K562 (cell line): ENCODE measurements around the gene TCF20. TPM values are rescaled to one million over a fixed set of nuclear protein-coding genes. Genes with fewer than 3 reads are reported as not detected.

ENCODE experiments used
- ARID2 ChIP-seq: fragments of 450-650 bp; IDR thresholded peaks from 2 replicates; pipeline ENCODE4 v1.6.1; 2017; ENCODE audit warnings: antibody characterized with exemption, mild to moderate bottlenecking
- E4F1 ChIP-seq: fragments of 250-450 bp; sonication (Bioruptor Pico); IDR thresholded peaks from 2 replicates; pipeline ENCODE4 v1.5.0; 2021; ENCODE audit warnings: mild to moderate bottlenecking, borderline replicate concordance
- MAFG ChIP-seq: fragments of 450-650 bp; conservative IDR thresholded peaks from 2 replicates; pipeline ENCODE4 v1.6.1; 2016; ENCODE audit warnings: missing genetic modification characterization, missing compliant biosample characterization
- MGA ChIP-seq: fragments of 450-650 bp; IDR thresholded peaks from 2 replicates; pipeline ENCODE4 v1.6.1; 2016; ENCODE audit warnings: mild to moderate bottlenecking, moderate library complexity
- PHF8 ChIP-seq: fragments of 200-600 bp; sonication (generic); IDR thresholded peaks from 2 replicates; pipeline ENCODE4 v1.6.1; 2012; ENCODE audit warnings: mixed run types, mild to moderate bottlenecking, inconsistent platforms, low read length, moderate library complexity, borderline replicate concordance
- RBBP5 ChIP-seq: fragments of 200-600 bp; sonication (generic); IDR thresholded peaks from 2 replicates; pipeline ENCODE4 v1.6.1; 2012; ENCODE audit warnings: borderline replicate concordance, mild to moderate bottlenecking, low read length, control low read depth, inconsistent platforms; ENCODE audit not compliant: insufficient read depth, poor library complexity, severe bottlenecking
- ZNF431 ChIP-seq: sonication (generic); formaldehyde crosslinking; IDR thresholded peaks from 2 replicates; pipeline ENCODE4 v1.8.0; 2022; ENCODE audit warnings: mild to moderate bottlenecking, missing genetic modification reagents
- ZNF584 ChIP-seq: fragments of 200-800 bp; sonication (Bioruptor generic); IDR thresholded peaks from 2 replicates; pipeline ENCODE4 v1.6.1; 2016; ENCODE audit warnings: low read depth, mild to moderate bottlenecking, missing genetic modification characterization, missing compliant biosample characterization
- polyA plus RNA-seq, 8 experiments: library from polyadenylated mRNA; depleted of rRNA in 4 of 8; stranded (reverse) in 5 of 8; unstranded in 3 of 8; fragments of >200 nt; fragmentation: Nextera tagmentation in 2 of 8; fragmentation: Illumina TruSeq in 1 of 8; extraction: Ambion mirVana in 2 of 8; extraction: Trizol in 1 of 8; gene quantifications; 2 replicates each; pipeline versions ENCODE4 v1.2.1 to v1.2.3, GENCODE V29; 2011 to 2014; ENCODE audit warnings: inconsistent platforms in 1 of 8, missing spikeins in 1 of 8
- total RNA-seq, 7 experiments: library from RNA; depleted of rRNA in 6 of 7; stranded (reverse); fragments of >200 nt in 6 of 7; fragmentation: Illumina TruSeq in 2 of 7; extraction: Trizol in 2 of 7; gene quantifications; 2 replicates each; pipeline versions ENCODE4 v1.2.1 to v1.2.3, GENCODE V29; 2011 to 2021; ENCODE audit warnings: low replicate concordance in 1 of 7
- TF ChIP-seq, protein P1 (sequence below), 2 experiments: fragments of 450-650 bp; IDR thresholded peaks; 2 replicates each; pipeline ENCODE4 v1.6.1; 2018; ENCODE audit warnings: mild to moderate bottlenecking in 2 of 2, low read depth in 1 of 2; ENCODE audit not compliant: partially characterized antibody in 2 of 2

TCF20 gene
- total and polyA plus RNA-seq, 9 of the 15 experiments (the other 6 are each of a cell fraction or from before 2014, with no cell fraction given): 0.35 to 43.6 (median 17.5) TPM

DNA sequence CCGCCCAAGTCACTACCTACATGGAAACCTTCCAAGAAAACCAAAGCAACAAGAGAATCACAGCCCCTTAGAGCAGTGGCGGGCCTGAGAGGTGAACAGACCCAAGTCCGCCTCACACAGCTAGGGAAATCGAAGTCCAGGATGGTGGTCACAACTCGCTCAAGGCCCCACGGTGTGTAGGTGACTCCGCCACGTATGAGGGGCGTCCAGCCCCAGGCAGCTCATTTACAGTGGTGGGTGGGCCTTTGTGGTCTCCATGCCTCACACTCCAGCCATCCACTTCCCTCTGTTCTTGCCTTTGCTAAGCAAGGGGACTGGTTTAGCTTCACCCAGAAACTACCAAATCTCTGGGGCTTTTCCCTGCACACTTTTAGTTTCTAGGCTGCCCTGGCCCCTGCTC, 9.7 kb upstream of the TCF20 start (continued):
- TF ChIP-seq MGA (no peak), E4F1 (no peak), MAFG (tag) (no peak), RBBP5 (no peak), PHF8 (no peak), ZNF584 (CRISPR knock-in tag) (no peak), ARID2 (no peak), ZNF431 (CRISPR knock-in tag) (no peak)
- TF ChIP-seq, protein P1, sequence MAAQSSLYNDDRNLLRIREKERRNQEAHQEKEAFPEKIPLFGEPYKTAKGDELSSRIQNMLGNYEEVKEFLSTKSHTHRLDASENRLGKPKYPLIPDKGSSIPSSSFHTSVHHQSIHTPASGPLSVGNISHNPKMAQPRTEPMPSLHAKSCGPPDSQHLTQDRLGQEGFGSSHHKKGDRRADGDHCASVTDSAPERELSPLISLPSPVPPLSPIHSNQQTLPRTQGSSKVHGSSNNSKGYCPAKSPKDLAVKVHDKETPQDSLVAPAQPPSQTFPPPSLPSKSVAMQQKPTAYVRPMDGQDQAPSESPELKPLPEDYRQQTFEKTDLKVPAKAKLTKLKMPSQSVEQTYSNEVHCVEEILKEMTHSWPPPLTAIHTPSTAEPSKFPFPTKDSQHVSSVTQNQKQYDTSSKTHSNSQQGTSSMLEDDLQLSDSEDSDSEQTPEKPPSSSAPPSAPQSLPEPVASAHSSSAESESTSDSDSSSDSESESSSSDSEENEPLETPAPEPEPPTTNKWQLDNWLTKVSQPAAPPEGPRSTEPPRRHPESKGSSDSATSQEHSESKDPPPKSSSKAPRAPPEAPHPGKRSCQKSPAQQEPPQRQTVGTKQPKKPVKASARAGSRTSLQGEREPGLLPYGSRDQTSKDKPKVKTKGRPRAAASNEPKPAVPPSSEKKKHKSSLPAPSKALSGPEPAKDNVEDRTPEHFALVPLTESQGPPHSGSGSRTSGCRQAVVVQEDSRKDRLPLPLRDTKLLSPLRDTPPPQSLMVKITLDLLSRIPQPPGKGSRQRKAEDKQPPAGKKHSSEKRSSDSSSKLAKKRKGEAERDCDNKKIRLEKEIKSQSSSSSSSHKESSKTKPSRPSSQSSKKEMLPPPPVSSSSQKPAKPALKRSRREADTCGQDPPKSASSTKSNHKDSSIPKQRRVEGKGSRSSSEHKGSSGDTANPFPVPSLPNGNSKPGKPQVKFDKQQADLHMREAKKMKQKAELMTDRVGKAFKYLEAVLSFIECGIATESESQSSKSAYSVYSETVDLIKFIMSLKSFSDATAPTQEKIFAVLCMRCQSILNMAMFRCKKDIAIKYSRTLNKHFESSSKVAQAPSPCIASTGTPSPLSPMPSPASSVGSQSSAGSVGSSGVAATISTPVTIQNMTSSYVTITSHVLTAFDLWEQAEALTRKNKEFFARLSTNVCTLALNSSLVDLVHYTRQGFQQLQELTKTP (IDR thresholded peaks at IDR 0.05; ENCODE audit: low read depth in 1 of 2, partially characterized antibody in 2 of 2): no peak
